IMR-90 (cell line): ENCODE results near the gene OR1E2. TPM values are rescaled to one million over a fixed set of nuclear protein-coding genes. Genes with fewer than 3 reads are reported as not detected.

Experiments used
- ATAC-seq: fragments of 200-7000 bp; cut with Tn5 transposase; 2 replicates; pipeline ENCODE4 v1.9.1; 2020; ENCODE audit warnings: low read depth, mild to moderate bottlenecking, moderate library complexity
- BruUV-seq: library from RNA; stranded (reverse); fragments of 400-500 nt; replicated peaks from 2 replicates; lab custom pipeline; 2021; lab: Mats Ljungman, UMichigan
- CTCF ChIA-PET: fragments of 300-600 bp; formaldehyde crosslinking; extraction: SDS; loops from one replicate; lab custom pipeline; 2021; ENCODE audit warnings: antibody characterized with exemption; lab: Yijun Ruan, JAX
- POLR2A ChIA-PET: fragments of 300-600 bp; sonication (Branson Sonifier 250); formaldehyde crosslinking; loops from one replicate; lab custom pipeline; 2022; ENCODE audit warnings: antibody characterized with exemption; ENCODE audit not compliant: unreplicated experiment; lab: Charles Lee
- DNase-seq: peaks from one replicate; pipeline ENCODE4 v3.0.0; 2013
- H2AFZ ChIP-seq: replicated peaks from 2 replicates; pipeline ENCODE3; 2013; ENCODE audit warnings: low read length, mild to moderate bottlenecking; ENCODE audit not compliant: poor library complexity
- H2AK5ac ChIP-seq: 2 replicates; pipeline ENCODE4 v1.6.1; 2013; ENCODE audit warnings: low read depth, low read length, inconsistent platforms
- H2AK9ac ChIP-seq: replicated peaks from 2 replicates; pipeline ENCODE3; 2013; ENCODE audit warnings: mild to moderate bottlenecking, low read depth, low read length, moderate library complexity; ENCODE audit not compliant: poor library complexity
- H2BK120ac ChIP-seq: 2 replicates; pipeline ENCODE4 v1.6.1; 2013; ENCODE audit warnings: low read depth, low read length, inconsistent platforms
- H2BK15ac ChIP-seq: 3 replicates; pipeline ENCODE4 v1.6.1; 2013; ENCODE audit warnings: low read depth, low read length, inconsistent platforms
- H2BK20ac ChIP-seq: 2 replicates; pipeline ENCODE4 v1.6.1; 2013; ENCODE audit warnings: low read depth, mild to moderate bottlenecking, inconsistent platforms, low read length, moderate library complexity
- H2BK5ac ChIP-seq: 2 replicates; pipeline ENCODE4 v1.6.1; 2013; ENCODE audit warnings: mild to moderate bottlenecking, low read depth, low read length, inconsistent platforms; ENCODE audit not compliant: poor library complexity, severe bottlenecking
- H3K14ac ChIP-seq: replicated peaks from 2 replicates; pipeline ENCODE4 v1.6.1; 2013; ENCODE audit warnings: low read depth, low read length, inconsistent platforms
- H3K18ac ChIP-seq: 2 replicates; pipeline ENCODE4 v1.6.1; 2013; ENCODE audit warnings: low read depth, low read length, control low read depth
- H3K23ac ChIP-seq: 2 replicates; pipeline ENCODE4 v1.6.1; 2013; ENCODE audit warnings: low read depth, low read length, inconsistent platforms
- H3K27ac ChIP-seq: 2 replicates; pipeline ENCODE4 v1.5.1; 2013; ENCODE audit warnings: mild to moderate bottlenecking, control low read depth, low read length; ENCODE audit not compliant: insufficient read depth
- H3K27me3 ChIP-seq: 2 replicates; pipeline ENCODE4 v1.6.1; 2013; ENCODE audit warnings: low read length; ENCODE audit not compliant: control insufficient read depth, insufficient read depth
- H3K36me3 ChIP-seq: 2 replicates; pipeline ENCODE4 v1.6.1; 2013; ENCODE audit warnings: low read length, mixed read lengths; ENCODE audit not compliant: control insufficient read depth, insufficient read depth
- H3K4ac ChIP-seq: 2 replicates; pipeline ENCODE4 v1.6.1; 2013; ENCODE audit warnings: low read depth, low read length, inconsistent platforms
- H3K4me1 ChIP-seq: 2 replicates; pipeline ENCODE4 v1.6.1; 2013; ENCODE audit warnings: low read length, mixed read lengths; ENCODE audit not compliant: control insufficient read depth, insufficient read depth
- H3K4me2 ChIP-seq: 2 replicates; pipeline ENCODE4 v1.6.1; 2013; ENCODE audit warnings: low read depth, mild to moderate bottlenecking, control low read depth, low read length, moderate library complexity
- H3K4me3 ChIP-seq: 2 replicates; pipeline ENCODE4 v1.5.1; 2013; ENCODE audit warnings: low read depth, mild to moderate bottlenecking, control low read depth, low read length, moderate library complexity; ENCODE audit not compliant: insufficient read depth
- H3K56ac ChIP-seq: 2 replicates; pipeline ENCODE4 v1.6.1; 2013; ENCODE audit warnings: low read length, inconsistent platforms; ENCODE audit not compliant: insufficient read depth; ENCODE audit errors: extremely low read depth
- H3K79me1 ChIP-seq, 2 experiments: 2 replicates each; pipeline ENCODE4 v1.6.1; 2013; ENCODE audit warnings: low read length in 2 of 2, inconsistent platforms in 1 of 2, low read depth in 1 of 2
- H3K9ac ChIP-seq: 2 replicates; pipeline ENCODE4 v1.6.1; 2013; ENCODE audit warnings: low read depth, low read length, control low read depth
- H3K9me1 ChIP-seq: 2 replicates; pipeline ENCODE4 v1.6.1; 2013; ENCODE audit warnings: low read length, inconsistent platforms; ENCODE audit not compliant: insufficient read depth
- H3K9me3 ChIP-seq: 2 replicates; pipeline ENCODE4 v1.6.1; 2013; ENCODE audit warnings: low read length; ENCODE audit not compliant: control insufficient read depth, insufficient read depth
- H4K20me1 ChIP-seq: 2 replicates; pipeline ENCODE4 v1.6.1; 2013; ENCODE audit warnings: low read length, inconsistent platforms; ENCODE audit not compliant: insufficient read depth
- H4K5ac ChIP-seq: 2 replicates; pipeline ENCODE4 v1.6.1; 2013; ENCODE audit warnings: mild to moderate bottlenecking, low read depth, low read length, control low read depth
- H4K8ac ChIP-seq, 2 experiments: 2 replicates each; pipeline ENCODE4 v1.6.1; 2013; ENCODE audit warnings: low read depth in 2 of 2, low read length in 2 of 2, control low read depth in 1 of 2, inconsistent platforms in 1 of 2
- H4K91ac ChIP-seq: 2 replicates; pipeline ENCODE4 v1.6.1; 2013; ENCODE audit warnings: low read depth, low read length, inconsistent platforms; ENCODE audit not compliant: insufficient read depth
- CTCF ChIP-seq: conservative IDR thresholded peaks from 2 replicates; pipeline ENCODE4 v1.5.1; 2012; ENCODE audit warnings: mild to moderate bottlenecking, low read depth, low read length, improper control_type of control experiment
- ELK1 ChIP-seq: fragments of 150-350 bp; IDR thresholded peaks from 2 replicates; pipeline ENCODE4 v1.6.1; 2016; ENCODE audit warnings: low read depth, mild to moderate bottlenecking, low read length, moderate library complexity, borderline replicate concordance
- MAFK ChIP-seq: IDR thresholded peaks from 2 replicates; pipeline ENCODE4 v1.6.1; 2012; ENCODE audit warnings: low read depth, low read length, improper control_type of control experiment
- NFE2L2 ChIP-seq: fragments of 150-350 bp; IDR thresholded peaks from 2 replicates; pipeline ENCODE4 v1.6.1; 2016; ENCODE audit warnings: low read depth, mild to moderate bottlenecking, low read length
- RAD21 ChIP-seq: IDR thresholded peaks from 2 replicates; pipeline ENCODE4 v1.6.1; 2012; ENCODE audit warnings: low read length, improper control_type of control experiment
- RFX5 ChIP-seq: IDR thresholded peaks from 2 replicates; pipeline ENCODE4 v1.8.0; 2012; ENCODE audit warnings: low read depth, mild to moderate bottlenecking, low read length, moderate library complexity
- WGBS, 2 experiments: methylation state at CpG; one replicate each; pipeline versions ENCODE4 v1.1.5 to v1.1.7; 2013; ENCODE audit warnings: missing lambda C conversion rate in 2 of 2; ENCODE audit not compliant: insufficient read length in 1 of 2; ENCODE audit errors: extremely low coverage in 2 of 2; 5-methylcytosine and 5-hydroxymethylcytosine counted together
- dilution Hi-C: fragments of 300-500 bp; cut with HindIII; formaldehyde crosslinking; loops from one replicate; pipeline ENCODE4 v1.14.3; 2018; ENCODE audit warnings: low sequenced_read_pairs; ENCODE audit not compliant: unreplicated experiment
- in situ Hi-C: fragments of 300-500 bp; cut with MboI; formaldehyde crosslinking; loops from 3 replicates; pipeline ENCODE4 v1.14.3; 2019; ENCODE audit warnings: low sequenced_read_pairs, inconsistent platforms, mixed read lengths
- intact Hi-C: fragments of 100-400 bp; cut with micrococcal nuclease; formaldehyde crosslinking; loops from 2 replicates; pipeline ENCODE4 v1.10.0; 2022
- polyA plus RNA-seq, 3 experiments: library from polyadenylated mRNA; depleted of rRNA; stranded (reverse); fragments of >200 nt; gene quantifications; 2 replicates each; pipeline ENCODE4 v1.2.3, GENCODE V29; 2012; ENCODE audit warnings: low replicate concordance in 1 of 3
- total RNA-seq: library from RNA; depleted of rRNA; stranded (reverse); fragments of >200 nt; gene quantifications from 2 replicates; pipeline ENCODE4 v1.2.3, GENCODE V29; 2012

Gene OR1E2
- total and polyA plus RNA-seq, 2 of the 4 experiments (the other 2 are of a cell fraction), result not detected

- ATAC-seq (no peak), DNase-seq (no peak)
- no peak overlapping the region for H3K9ac ChIP-seq
- H3K23ac ChIP-seq, result no peak overlapping the region
- no peak overlapping the region for H4K91ac ChIP-seq
- H2AK9ac ChIP-seq, result no peak overlapping the region
- no peak overlapping the region for H2BK120ac ChIP-seq
- H2AK5ac ChIP-seq, result no peak overlapping the region
- H2BK15ac ChIP-seq, result no peak overlapping the region
- no peak overlapping the region for H4K5ac ChIP-seq
- ChIA-PET POLR2A (no interaction called here), CTCF (interaction anchor here (0.5 kb wide), 1 partner anchor 124 kb away, joined by 3 read pairs; no protein-coding TSS in a partner anchor)
- intact Hi-C loops, result no loop called here
- no peaks in the 10 kb centered on the region for H3K79me1 ChIP-seq
- H2AFZ ChIP-seq, result no peak overlapping the region
- BruUV-seq, result no TSS peak
- H3K27ac ChIP-seq, result no peak overlapping the region
- H4K20me1 ChIP-seq, result no peaks in the 10 kb centered on the region
- H2BK5ac ChIP-seq, result no peak overlapping the region
- H3K56ac ChIP-seq, result no peak overlapping the region
- H3K4me2 ChIP-seq, result no peak overlapping the region
- no peaks in the 10 kb centered on the region for H3K36me3 ChIP-seq
- in situ Hi-C loops, result no loop called here
- no peak overlapping the region for H3K4me3 ChIP-seq
- 17% methylated on average over 1 of the region's 2 CpGs; no CpG with 5 or more reads in 1 of the 2 experiments for WGBS, 2 experiments
- no peak overlapping the region for H4K8ac ChIP-seq
- no peaks in the 10 kb centered on the region for H3K4me1 ChIP-seq
- dilution Hi-C loops, result no loop called here
- H3K9me1 ChIP-seq, result no peaks in the 10 kb centered on the region
- H3K18ac ChIP-seq, result no peak overlapping the region
- no peaks in the 10 kb centered on the region for H3K27me3 ChIP-seq
- TF ChIP-seq RAD21 (no peak), RFX5 (no peak), MAFK (peak; percentile 98), ELK1 (no peak), CTCF (no peak), NFE2L2 (no peak)
- H2BK20ac ChIP-seq, result no peak overlapping the region
- peaks cover 4% of the 10 kb centered on the region; the same call in 1 of the 2 replicates for H3K9me3 ChIP-seq
- H3K14ac ChIP-seq, result no peak overlapping the region
- H3K4ac ChIP-seq, result no peak overlapping the region
These were observed 15.4 kb downstream of the OR1E2 start for GRCh38 chr17:3418222-3418621.
